Measurements from ENCODE around the gene MRPL48. TPM values are rescaled to one million over a fixed set of nuclear protein-coding genes. Genes with fewer than 3 reads are reported as not detected.

MRPL48 gene
- total and polyA plus RNA-seq, 4 donors = 12.6 to 34.1 (median 20.0) TPM

GRCh38 chr11:73808052-73808451 lies 20.4 kb downstream of the MRPL48 start:
- Histone ChIP-seq H3K27ac (ENCODE audit: low read depth in 1 of 2, low read length in 2 of 2) (no peak overlapping the region), H3K9ac (ENCODE audit: low read depth in 1 of 2, low read length in 2 of 2) (no peak overlapping the region), H3K9me3 (ENCODE audit: control insufficient read depth in 4 of 4, low read length in 3 of 4) (no peaks in the 10 kb centered on the region), H3K4me3 (ENCODE audit: low read depth in 1 of 3, low read length in 3 of 3) (no peak overlapping the region), H3K4me1 (ENCODE audit: control insufficient read depth in 4 of 4, insufficient read depth in 4 of 4, low read length in 3 of 4) (no peaks in the 10 kb centered on the region), H3K36me3 (ENCODE audit: control insufficient read depth in 4 of 4, insufficient read depth in 3 of 4, low read depth in 1 of 4, low read length in 3 of 4) (peaks cover 0 to 9% (median 2%) of the 10 kb centered on the region in 4 donors), H3K27me3 (ENCODE audit: control insufficient read depth in 4 of 4, insufficient read depth in 4 of 4, low read length in 3 of 4) (no peaks in the 10 kb centered on the region)
- no peak for DNase-seq (ENCODE audit: low spot score)
- TF ChIP-seq HNF4A (conservative IDR thresholded peaks at IDR 0.05) (no peak), CTCF (IDR thresholded peaks at IDR 0.05; ENCODE audit: low read depth, low read length, missing input control) (no peak), TAF1 (conservative IDR thresholded peaks at IDR 0.05) (no peak), RAD21 (IDR thresholded peaks at IDR 0.05) (no peak), REST (IDR thresholded peaks at IDR 0.05) (no peak), ATF3 (IDR thresholded peaks at IDR 0.05) (no peak)
- WGBS = 90% methylated on average over 1 of the region's 1 CpG

GRCh38 chr11:73810637-73811036 lies 23.0 kb downstream of the MRPL48 start:
- no peak for DNase-seq (ENCODE audit: low spot score)
- H3K36me3 ChIP-seq (ENCODE audit: control insufficient read depth in 4 of 4, insufficient read depth in 3 of 4, low read depth in 1 of 4, low read length in 3 of 4) = peaks cover 0 to 9% (median 2%) of the 10 kb centered on the region in 4 donors
- H3K4me3 ChIP-seq (ENCODE audit: low read depth in 1 of 3, low read length in 3 of 3) = no peak overlapping the region
- no peaks in the 10 kb centered on the region for H3K9me3 ChIP-seq (ENCODE audit: control insufficient read depth in 4 of 4, low read length in 3 of 4)
- no peak overlapping the region for H3K9ac ChIP-seq (ENCODE audit: low read depth in 1 of 2, low read length in 2 of 2)
- H3K27me3 ChIP-seq (ENCODE audit: control insufficient read depth in 4 of 4, insufficient read depth in 4 of 4, low read length in 3 of 4) = no peaks in the 10 kb centered on the region
- H3K4me1 ChIP-seq (ENCODE audit: control insufficient read depth in 4 of 4, insufficient read depth in 4 of 4, low read length in 3 of 4) = no peaks in the 10 kb centered on the region
- no peak overlapping the region for H3K27ac ChIP-seq (ENCODE audit: low read depth in 1 of 2, low read length in 2 of 2)
- no peak for TF ChIP-seq EGR1 (IDR thresholded peaks at IDR 0.05; ENCODE audit: low read depth in 2 of 2)
- no peak for TF ChIP-seq GABPA (IDR thresholded peaks at IDR 0.05 in 1 of 2, conservative IDR thresholded peaks at IDR 0.05 in 1 of 2)
- no peak for TF ChIP-seq FOXA2 (IDR thresholded peaks at IDR 0.05)
- no peak for TF ChIP-seq YY1 (IDR thresholded peaks at IDR 0.05)
- no peak for TF ChIP-seq TAF1 (conservative IDR thresholded peaks at IDR 0.05)
- no peak for TF ChIP-seq CTCF (IDR thresholded peaks at IDR 0.05; ENCODE audit: low read depth, low read length, missing input control)
- TF ChIP-seq REST (IDR thresholded peaks at IDR 0.05) = no peak
- no peak for TF ChIP-seq SP1 (IDR thresholded peaks at IDR 0.05)
- TF ChIP-seq ZBTB33 (IDR thresholded peaks at IDR 0.05) = no peak
- no peak for TF ChIP-seq MAX (IDR thresholded peaks at IDR 0.05)
- TF ChIP-seq FOXA1 (IDR thresholded peaks at IDR 0.05) = no peak
- no peak for TF ChIP-seq NR2F2 (IDR thresholded peaks at IDR 0.05)
- no peak for TF ChIP-seq RAD21 (IDR thresholded peaks at IDR 0.05)
- TF ChIP-seq HNF4A (conservative IDR thresholded peaks at IDR 0.05) = no peak
- TF ChIP-seq JUND (IDR thresholded peaks at IDR 0.05) = no peak
- TF ChIP-seq HNF4G (IDR thresholded peaks at IDR 0.05) = no peak
- TF ChIP-seq ATF3 (IDR thresholded peaks at IDR 0.05) = no peak
- no peak for TF ChIP-seq RXRA (IDR thresholded peaks at IDR 0.05)
- 100% methylated on average over 1 of the region's 1 CpG for WGBS
